Measurements from ENCODE around the gene PDAP1. TPM values are rescaled to one million over a fixed set of nuclear protein-coding genes. Genes with fewer than 3 reads are reported as not detected.

Gene PDAP1
- 170 to 212 TPM (median 175 TPM) in 5 replicates for total RNA-seq (2022; extraction: Qiagen RNA extraction)

GRCh38 chr7:99408379-99409191 is at the start of gene PDAP1, which contains the start of gene BUD31:
Gene PDAP1, minus strand, starts transcription at chr7:99408597. Its CDS starts 49 bp downstream, at chr7:99408548.
Gene BUD31, plus strand, starts transcription at chr7:99408969. Its CDS starts 2,124 bp downstream, at chr7:99411093.

GRCh38 chr7:99438573-99439480 is 30.4 kb upstream of the PDAP1 start, which contains the start of the genes CPSF4 and PTCD1:
Gene CPSF4, plus strand, starts transcription at chr7:99438943. Its CDS starts 140 bp downstream, at chr7:99439083.
Gene PTCD1, minus strand, starts transcription at chr7:99438798. Its CDS starts 3,556 bp downstream, at chr7:99435242.

GRCh38 chr7:99374111-99375064 is 34.0 kb downstream of the PDAP1 start, which contains the start of gene ARPC1B:
Gene ARPC1B, plus strand, starts transcription at chr7:99374730. Its CDS starts 10,985 bp downstream, at chr7:99385715.

Other genes starting within 250 kb of the PDAP1 start
- gene KPNA7, start 200.5 kb downstream of the PDAP1 start, total RNA-seq (2022; extraction: Qiagen RNA extraction) = 0.97 to 1.5 TPM (median 1.2 TPM) in 5 replicates
- gene MYH16, start 135.8 kb downstream of the PDAP1 start, total RNA-seq (2022; extraction: Qiagen RNA extraction) = 0.23 to 0.57 TPM (median 0.36 TPM) in 5 replicates
- gene ARPC1A, start 82.7 kb downstream of the PDAP1 start, total RNA-seq (2022; extraction: Qiagen RNA extraction) = 118 to 141 TPM (median 124 TPM) in 5 replicates
- gene ARPC1B, start 33.9 kb downstream of the PDAP1 start, total RNA-seq (2022; extraction: Qiagen RNA extraction) = 276 to 303 TPM (median 289 TPM) in 5 replicates
- gene BUD31, start 372 bp upstream of the PDAP1 start, total RNA-seq (2022; extraction: Qiagen RNA extraction) = 136 to 147 TPM (median 142 TPM) in 5 replicates
- gene PTCD1, start 30.2 kb upstream of the PDAP1 start, total RNA-seq (2022; extraction: Qiagen RNA extraction) = 5.4 to 9.1 TPM (median 6.6 TPM) in 5 replicates
- gene CPSF4, start 30.3 kb upstream of the PDAP1 start, total RNA-seq (2022; extraction: Qiagen RNA extraction) = 33.6 to 45.5 TPM (median 41.0 TPM) in 5 replicates
- gene ATP5MF, start 57.6 kb upstream of the PDAP1 start, total RNA-seq (2022; extraction: Qiagen RNA extraction) = 891 to 1,436 TPM (median 906 TPM) in 5 replicates
- gene ZNF789, start 64.3 kb upstream of the PDAP1 start, total RNA-seq (2022; extraction: Qiagen RNA extraction) = 7.1 to 9.6 TPM (median 9.5 TPM) in 5 replicates
- gene ZNF394, start 91.7 kb upstream of the PDAP1 start, total RNA-seq (2022; extraction: Qiagen RNA extraction) = 15.9 to 18.8 TPM (median 17.9 TPM) in 5 replicates
- gene ZKSCAN5, start 96.1 kb upstream of the PDAP1 start, total RNA-seq (2022; extraction: Qiagen RNA extraction) = 8.9 to 10.1 TPM (median 9.2 TPM) in 5 replicates
- gene FAM200A, start 143.5 kb upstream of the PDAP1 start, total RNA-seq (2022; extraction: Qiagen RNA extraction) = 4.2 to 6.7 TPM (median 6.2 TPM) in 5 replicates
- gene ZNF655, start 150.0 kb upstream of the PDAP1 start, total RNA-seq (2022; extraction: Qiagen RNA extraction) = 52.5 to 59.0 TPM (median 54.6 TPM) in 5 replicates
- gene TMEM225B, start 189.7 kb upstream of the PDAP1 start, total RNA-seq (2022; extraction: Qiagen RNA extraction) = 0.38 to 1.2 TPM (median 0.84 TPM) in 5 replicates
- gene ZSCAN25, start 208.3 kb upstream of the PDAP1 start, total RNA-seq (2022; extraction: Qiagen RNA extraction) = 7.3 to 10.2 TPM (median 8.9 TPM) in 5 replicates